ENCODE measurements around the gene LARP1.
"Not testable (repeated sequence)": the region's sequence is repeated elsewhere in the genome, so short reads cannot be mapped to it uniquely, and the experiment has no call there.

The LARP1 gene

GRCh38 chr5:154734370-154735248 is 20.6 kb upstream of the LARP1 start:
- no peak for DNase-seq (ENCODE audit: low read depth)

DNA sequence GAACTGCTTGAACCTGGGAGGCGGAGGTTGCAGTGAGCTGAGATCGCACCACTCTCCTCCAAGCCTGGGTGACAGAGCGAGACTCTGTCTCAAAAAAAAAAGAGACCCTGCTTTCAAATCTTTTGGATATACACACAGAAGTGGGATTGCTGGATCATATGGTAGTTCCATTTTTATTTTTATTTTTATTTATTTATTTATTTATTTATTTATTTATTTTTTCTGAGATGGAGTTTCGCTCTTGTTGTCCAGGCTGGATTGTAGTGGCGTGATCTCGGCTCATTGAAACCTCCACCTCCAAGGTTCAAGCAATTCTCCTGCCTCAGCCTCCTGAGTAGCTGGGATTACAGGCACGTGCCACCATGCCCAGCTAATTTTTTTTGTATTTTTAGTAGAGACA is 19.8 kb upstream of the LARP1 start:
- not testable (repeated sequence) for DNase-seq (ENCODE audit: low read depth)

DNA sequence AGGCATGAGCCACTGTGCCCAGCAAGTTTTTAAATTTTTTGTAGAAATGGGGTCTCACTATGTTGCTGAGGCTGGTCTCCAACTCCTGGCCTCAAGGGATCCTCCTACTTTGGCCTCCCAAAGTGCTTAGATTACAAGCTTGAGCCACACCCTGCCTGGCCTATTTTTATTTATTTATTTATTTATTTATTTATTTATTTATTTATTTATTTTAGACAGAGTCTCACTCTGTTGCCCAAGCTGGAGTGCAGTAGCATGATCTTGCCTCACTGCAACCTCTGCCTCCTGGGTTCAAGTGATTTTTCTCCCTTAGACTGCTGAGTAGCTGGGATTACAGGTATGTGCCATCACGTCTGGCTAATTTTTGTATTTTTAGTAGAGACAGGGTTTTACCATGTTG is 18.8 kb upstream of the LARP1 start:
- DNase-seq (ENCODE audit: low read depth), result not testable (repeated sequence)

GRCh38 chr5:154737667-154738320 is 17.4 kb upstream of the LARP1 start:
- DNase-seq (ENCODE audit: low read depth), result no peak

- no peak for DNase-seq (ENCODE audit: low read depth)
Measured at GRCh38 chr5:154740483-154740882, 14.7 kb upstream of the LARP1 start.

- no peak for DNase-seq (ENCODE audit: low read depth)
Measured at GRCh38 chr5:154740957-154741356, 14.2 kb upstream of the LARP1 start.

DNA sequence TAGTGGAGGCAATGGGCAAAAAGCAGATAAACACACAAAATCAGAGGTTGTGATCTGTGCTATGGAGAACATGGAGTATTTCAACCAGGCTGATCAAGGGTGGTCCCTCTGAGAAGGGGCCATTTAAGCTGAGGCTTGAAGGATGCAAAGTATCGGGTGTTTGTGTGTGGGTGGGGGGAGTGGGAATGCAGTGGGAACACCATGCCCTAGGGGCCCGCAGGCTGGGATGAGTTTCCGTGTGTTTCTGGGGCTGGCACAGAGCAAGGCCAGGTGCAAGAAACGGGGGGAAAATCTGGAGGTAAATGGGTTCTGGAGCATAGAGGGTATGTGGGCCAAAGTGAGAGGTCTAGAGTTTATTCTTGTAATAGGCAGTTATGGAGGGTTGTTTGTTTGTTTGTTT is 13.8 kb upstream of the LARP1 start:
- DNase-seq (ENCODE audit: low read depth), result no peak

DNA sequence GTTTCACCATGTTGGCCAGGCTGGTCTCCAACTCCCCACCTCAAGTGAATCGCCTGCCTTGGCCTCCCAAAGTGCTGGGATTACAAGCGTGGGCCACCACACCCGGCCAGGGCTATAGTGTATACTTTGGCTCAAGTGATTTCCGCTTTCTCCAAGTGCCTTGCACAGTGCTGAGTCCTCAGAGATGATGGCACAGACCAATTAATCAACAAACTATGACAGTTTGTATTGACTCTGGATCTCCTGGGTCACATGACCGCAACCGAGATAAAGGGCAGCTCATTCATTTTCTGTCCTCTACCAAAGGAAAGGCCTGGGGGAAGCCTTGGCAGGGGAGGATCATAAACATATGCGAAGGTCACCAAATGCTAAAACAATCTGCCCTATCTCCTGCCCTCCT is 11.4 kb upstream of the LARP1 start:
- no peak for DNase-seq (ENCODE audit: low read depth)

GRCh38 chr5:154745349-154745748 is 9.8 kb upstream of the LARP1 start:
- no peak for DNase-seq (ENCODE audit: low read depth)

DNA sequence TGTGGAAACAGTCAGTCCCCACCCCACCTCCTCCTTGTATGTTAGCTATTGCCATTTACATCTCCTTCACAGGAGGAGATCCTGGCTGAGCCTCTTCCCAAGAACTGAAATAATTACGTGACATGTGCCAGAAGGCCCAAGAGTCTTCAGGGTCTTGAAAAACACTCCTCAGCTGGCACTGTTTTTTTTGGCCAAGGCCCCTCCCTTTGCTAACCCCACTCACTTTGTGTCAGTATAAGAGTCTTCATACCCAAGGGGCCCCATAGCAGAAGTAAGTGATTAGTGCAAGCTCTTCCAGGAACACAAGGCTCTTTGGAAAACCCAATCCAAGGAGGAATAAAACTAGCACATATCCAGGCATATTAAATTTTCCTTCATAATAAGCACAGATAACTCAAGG is 5.7 kb upstream of the LARP1 start:
- no peak for DNase-seq (ENCODE audit: low read depth)

DNA sequence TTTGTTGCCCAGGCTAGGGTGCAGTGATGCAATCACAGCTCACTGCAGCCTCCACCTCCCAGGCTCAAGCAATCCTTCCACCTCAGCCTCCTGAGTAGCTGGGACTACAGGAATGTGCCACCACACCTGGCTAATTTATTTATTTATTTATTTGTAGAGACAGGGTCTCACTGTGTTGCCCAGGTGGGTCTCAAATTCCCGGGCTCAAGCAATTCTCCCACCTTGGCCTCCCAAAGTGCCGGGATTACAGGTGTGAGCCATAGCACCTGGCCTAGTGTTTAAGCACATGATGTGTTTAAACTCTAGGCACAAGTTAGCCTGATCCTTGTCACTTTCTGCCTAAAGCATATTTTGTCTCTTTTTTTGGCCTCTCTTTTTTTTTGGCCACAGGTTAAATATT is 4.5 kb upstream of the LARP1 start:
- DNase-seq (ENCODE audit: low read depth), result not testable (repeated sequence)

- no peak for DNase-seq (ENCODE audit: low read depth)
Measured at GRCh38 chr5:154751854-154752253, 3.3 kb upstream of the LARP1 start.

DNA sequence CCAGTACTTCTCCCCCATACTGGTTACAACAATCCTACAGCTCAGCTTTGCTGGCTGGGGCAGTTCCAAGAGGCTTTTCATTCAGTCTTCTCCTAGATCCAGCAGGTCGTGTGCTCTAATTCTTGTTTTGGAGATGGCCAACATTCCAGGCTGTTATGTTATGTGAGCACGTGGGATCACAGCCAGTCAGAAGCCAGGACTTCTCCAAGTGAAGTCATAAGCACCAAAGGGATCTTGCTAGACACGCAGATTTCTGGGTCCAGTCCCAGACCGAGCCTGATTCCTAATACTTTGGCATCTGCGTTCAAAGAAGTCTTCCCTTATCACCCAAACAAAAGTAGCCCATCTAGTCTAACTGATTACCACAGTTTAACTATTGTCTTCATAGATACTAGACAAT is 1.4 kb upstream of the LARP1 start:
- DNase-seq (ENCODE audit: low read depth), result no peak

DNA sequence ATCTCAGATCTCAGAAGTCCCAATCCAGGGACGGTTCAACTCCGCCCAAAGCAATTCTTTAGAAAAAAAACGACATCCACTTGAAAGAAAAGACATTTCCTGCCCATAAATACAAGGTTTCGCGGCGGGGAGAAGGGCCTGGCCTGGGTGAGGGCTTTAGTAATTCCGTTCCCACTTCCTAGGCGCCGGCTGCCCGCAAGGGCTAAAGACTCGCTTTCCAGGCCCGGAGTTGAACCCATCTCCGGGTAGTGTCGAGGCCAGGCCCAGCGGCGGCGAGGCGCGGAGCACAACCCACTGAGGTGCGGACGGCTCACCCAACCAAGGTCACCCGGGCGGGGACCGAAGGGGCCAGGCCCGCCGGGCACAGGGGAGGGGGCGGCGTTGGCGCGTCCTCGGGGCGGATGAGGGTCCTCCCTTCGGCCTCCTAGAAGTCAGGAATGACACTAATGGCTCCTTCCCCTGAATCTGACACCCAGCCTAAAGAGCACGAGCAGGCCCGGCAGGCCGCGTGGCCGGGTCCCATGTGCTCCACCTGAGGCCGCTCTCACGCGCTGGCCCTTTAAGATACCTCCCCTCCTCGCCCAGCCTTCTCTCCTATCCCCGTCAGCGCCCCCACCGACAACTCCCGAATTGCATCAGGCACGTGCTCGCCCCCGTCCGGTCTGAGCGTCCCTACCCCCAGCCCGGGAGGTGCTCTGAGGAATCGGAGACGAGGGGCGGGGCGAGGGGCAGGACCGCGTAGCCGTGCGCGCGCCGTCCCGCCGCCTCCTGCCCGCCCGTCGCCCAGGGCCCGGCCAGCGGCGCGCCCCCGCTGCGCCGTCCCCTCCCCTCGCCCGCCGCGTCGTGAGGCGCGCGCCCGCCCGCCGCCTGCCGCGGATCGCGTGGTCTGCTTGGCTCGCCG is 467 bp upstream of the LARP1 start:
- DNase-seq (ENCODE audit: low read depth), result peak; percentile 99

DNA sequence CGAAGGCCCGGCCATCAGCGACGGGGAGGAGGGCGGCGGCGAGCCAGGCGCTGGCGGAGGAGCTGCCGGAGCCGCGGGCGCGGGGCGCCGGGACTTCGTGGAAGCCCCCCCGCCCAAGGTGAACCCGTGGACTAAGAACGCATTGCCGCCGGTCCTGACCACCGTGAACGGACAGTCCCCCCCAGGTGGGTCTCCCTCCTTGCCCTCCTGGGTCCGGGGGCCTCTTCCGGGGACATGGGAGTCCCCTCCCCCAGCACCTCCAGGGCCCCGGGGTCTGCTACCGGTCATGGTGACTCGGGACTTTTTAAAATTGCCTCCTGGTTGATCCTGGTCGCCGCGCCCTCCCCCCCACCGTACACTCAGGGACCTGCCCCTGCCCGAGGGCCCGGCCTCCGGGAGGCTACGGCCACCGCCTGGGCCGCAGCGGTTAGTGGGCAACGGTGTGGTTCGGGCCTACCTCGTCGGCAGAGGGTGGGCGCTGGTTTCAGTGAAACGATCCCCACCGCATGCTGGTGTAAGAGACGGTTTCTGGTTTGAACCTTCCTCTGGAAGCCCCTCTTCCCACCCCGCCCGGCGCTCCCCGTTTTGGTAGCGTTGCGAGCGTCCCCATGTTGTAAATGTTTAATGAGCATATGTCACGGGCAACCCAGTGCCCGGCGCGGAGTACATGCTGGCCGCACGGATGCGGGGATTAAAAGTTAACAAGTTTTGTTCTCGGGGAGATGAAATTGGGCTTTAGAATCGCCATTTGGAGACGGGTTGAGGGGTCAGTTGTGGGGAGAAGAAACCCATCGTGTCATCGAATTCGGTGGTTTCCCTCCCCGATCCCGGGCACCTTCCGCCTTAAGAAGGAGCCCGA is 1.1 kb downstream of the LARP1 start:
- DNase-seq (ENCODE audit: low read depth), result peak; percentile 23

GRCh38 chr5:154756868-154757813 is 2.0 kb downstream of the LARP1 start:
- DNase-seq (ENCODE audit: low read depth), result peak; percentile 49

DNA sequence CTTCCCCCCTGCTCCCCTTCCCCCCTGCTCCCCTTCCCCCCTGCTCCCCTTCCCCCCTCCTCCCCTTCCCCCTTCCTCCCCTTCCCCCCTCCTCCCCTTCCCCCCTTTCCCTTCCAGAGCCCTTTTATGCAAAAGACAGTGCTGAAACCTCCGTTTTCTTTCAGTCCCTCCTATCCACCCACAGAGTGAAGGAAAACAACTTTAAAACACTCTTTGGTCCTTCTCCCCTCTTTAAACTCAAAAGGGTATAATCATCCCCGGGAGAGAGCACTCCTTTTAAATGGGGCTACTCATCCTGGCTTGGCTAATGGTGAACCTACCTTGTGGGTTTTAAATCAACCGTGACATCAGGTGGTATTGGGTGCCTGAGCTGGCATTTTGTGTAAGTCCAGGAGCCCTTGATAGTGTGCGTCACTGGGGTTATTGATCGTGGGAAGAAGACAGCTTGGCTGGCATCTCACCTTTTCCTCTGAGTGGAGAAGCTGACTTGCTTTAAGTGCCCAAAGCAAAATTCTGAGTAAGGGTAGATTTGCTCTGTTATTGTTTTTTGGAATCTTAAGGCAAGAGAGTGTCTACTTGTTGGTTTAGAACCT is 2.7 kb downstream of the LARP1 start:
- peak; percentile 21 for DNase-seq (ENCODE audit: low read depth)

DNA sequence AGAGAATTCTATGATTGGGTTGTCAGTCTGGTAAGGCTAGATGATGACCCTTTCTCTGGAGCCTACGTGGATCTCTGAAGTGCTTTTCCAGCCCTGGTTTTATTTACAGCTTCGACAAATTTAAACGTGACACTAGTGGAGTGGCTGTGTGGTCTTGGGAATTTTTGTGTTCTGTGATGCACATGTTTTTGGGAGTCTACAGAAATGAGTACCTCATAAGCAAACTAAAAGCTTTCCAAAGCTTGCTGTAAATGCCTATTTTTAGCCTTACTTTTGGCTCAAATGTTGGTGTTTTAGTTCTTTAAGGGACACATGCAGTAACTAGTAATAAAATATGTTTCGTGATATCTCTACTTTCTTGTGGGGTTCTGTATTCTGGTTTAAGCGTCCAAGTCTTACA is 3.3 kb downstream of the LARP1 start:
- no peak for DNase-seq (ENCODE audit: low read depth)

GRCh38 chr5:154758977-154759376 is 3.8 kb downstream of the LARP1 start:
- DNase-seq (ENCODE audit: low read depth), result no peak

DNA sequence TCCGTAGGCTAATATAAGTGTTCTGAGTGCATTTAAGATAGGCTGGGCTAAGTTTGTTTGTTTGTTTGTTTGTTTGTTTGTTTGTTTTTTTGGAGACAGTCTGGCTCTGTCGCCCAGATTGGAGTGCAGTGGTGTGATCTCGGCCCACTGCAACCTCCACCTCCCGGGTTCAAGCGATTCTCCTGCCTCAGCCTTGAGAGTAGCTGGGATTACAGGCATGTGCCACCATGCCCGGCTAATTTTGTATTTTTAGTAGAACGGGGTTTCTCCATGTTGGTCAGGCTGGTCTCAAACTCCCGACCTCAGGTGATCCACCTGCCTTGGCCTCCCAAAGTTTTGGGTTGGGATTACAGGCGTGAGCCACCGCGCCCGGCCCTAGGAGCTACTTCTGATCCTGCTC is 4.7 kb downstream of the LARP1 start:
- not testable (repeated sequence) for DNase-seq (ENCODE audit: low read depth)
